GM18907 (cell line): ENCODE results near the gene NKX2-3.

Experiments
- ATAC-seq: cut with Tn5 transposase; IDR thresholded peaks from one replicate; pipeline ENCODE4 v1.9.1; 2021; ENCODE audit warnings: mild to moderate bottlenecking, moderate library complexity; ENCODE audit not compliant: unreplicated experiment

NKX2-3 gene

GRCh38 chr10:99537989-99538917, 5.5 kb downstream of the NKX2-3 start:
- ATAC-seq, result no peak

GRCh38 chr10:99539120-99539519, 6.4 kb downstream of the NKX2-3 start:
- no peak for ATAC-seq

- ATAC-seq, result no peak
Measured at GRCh38 chr10:99539820-99540219, 7.1 kb downstream of the NKX2-3 start.

GRCh38 chr10:99540306-99540656, 7.5 kb downstream of the NKX2-3 start:
- ATAC-seq, result no peak

- no peak for ATAC-seq
Measured at GRCh38 chr10:99540657-99541531, 8.2 kb downstream of the NKX2-3 start.

- ATAC-seq, result no peak
Measured at GRCh38 chr10:99544322-99544721, 11.6 kb downstream of the NKX2-3 start.

- ATAC-seq, result no peak
Measured at GRCh38 chr10:99548041-99548530, 15.3 kb downstream of the NKX2-3 start.

GRCh38 chr10:99551158-99551557, 18.4 kb downstream of the NKX2-3 start:
- ATAC-seq, result no peak

- ATAC-seq, result no peak
Measured at GRCh38 chr10:99551616-99552015, 18.9 kb downstream of the NKX2-3 start.

GRCh38 chr10:99555371-99555770, 22.6 kb downstream of the NKX2-3 start:
- ATAC-seq, result no peak

- peak; percentile 88 for ATAC-seq
Measured at GRCh38 chr10:99555825-99556523, 23.2 kb downstream of the NKX2-3 start.

GRCh38 chr10:99557044-99557443, 24.3 kb downstream of the NKX2-3 start:
- no peak for ATAC-seq

GRCh38 chr10:99558708-99559107, 26.0 kb downstream of the NKX2-3 start:
- ATAC-seq, result no peak

GRCh38 chr10:99560277-99561126, 27.8 kb downstream of the NKX2-3 start:
- ATAC-seq, result no peak

GRCh38 chr10:99562631-99563030, 29.9 kb downstream of the NKX2-3 start:
- ATAC-seq, result no peak

- no peak for ATAC-seq
Measured at GRCh38 chr10:99564361-99564760, 31.6 kb downstream of the NKX2-3 start.

- ATAC-seq, result no peak
Measured at GRCh38 chr10:99565166-99565565, 32.4 kb downstream of the NKX2-3 start.

- no peak for ATAC-seq
Measured at GRCh38 chr10:99569253-99569939, 36.7 kb downstream of the NKX2-3 start.

- no peak for ATAC-seq
Measured at GRCh38 chr10:99569961-99570360, 37.2 kb downstream of the NKX2-3 start.

- no peak for ATAC-seq
Measured at GRCh38 chr10:99571816-99572215, 39.1 kb downstream of the NKX2-3 start.
